HG02840 (cell line): ENCODE measurements around the gene PPM1J.

Experiments used
- ATAC-seq: cut with Tn5 transposase; IDR thresholded peaks from one replicate; pipeline ENCODE4 v1.9.1; 2021; ENCODE audit warnings: mild to moderate bottlenecking, moderate library complexity, moderate number of reproducible peaks; ENCODE audit not compliant: unreplicated experiment, low FRiP score

PPM1J gene

DNA sequence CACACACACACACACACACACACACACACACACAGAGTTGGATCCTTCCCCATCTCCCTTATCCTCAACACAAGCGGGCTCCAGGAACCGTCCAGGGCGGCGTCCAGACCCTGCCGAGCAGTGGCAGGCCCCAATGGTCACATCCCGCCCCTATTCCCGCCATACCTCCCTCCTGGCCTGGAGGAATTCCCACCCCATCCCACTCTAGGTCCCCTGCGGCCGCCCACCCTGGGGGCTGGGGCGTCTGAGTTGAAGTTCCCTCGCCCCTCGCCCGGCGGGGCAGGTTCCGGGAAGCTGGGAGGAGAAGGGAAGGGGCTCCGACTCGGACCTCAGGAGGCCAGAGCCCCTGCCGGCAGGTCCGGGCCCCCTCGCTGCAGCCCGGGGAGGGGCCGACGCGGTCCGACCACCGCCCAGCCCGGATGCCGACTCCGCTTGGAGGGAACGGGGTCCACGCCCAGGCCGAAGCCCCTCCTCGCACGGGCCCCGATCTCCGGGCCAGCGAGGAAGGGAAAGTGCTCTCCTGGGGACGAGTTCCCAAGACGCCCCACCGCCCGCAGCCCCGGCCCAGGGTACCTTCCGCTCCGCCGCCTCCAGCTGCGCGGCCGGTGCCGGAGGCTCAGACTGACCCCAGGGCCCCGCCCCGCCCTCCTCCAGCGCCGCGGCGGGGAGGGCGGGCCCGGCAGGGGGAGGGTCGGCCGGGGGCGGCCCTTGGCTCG lies 8.5 kb downstream of the PPM1J start, which contains the start of gene RHOC:
TSS of gene RHOC (minus strand) at position 623 of the 716 bp plus-strand sequence. CDS start 3,328 bp downstream, outside the sequence.
- peak; percentile 58 for ATAC-seq

DNA sequence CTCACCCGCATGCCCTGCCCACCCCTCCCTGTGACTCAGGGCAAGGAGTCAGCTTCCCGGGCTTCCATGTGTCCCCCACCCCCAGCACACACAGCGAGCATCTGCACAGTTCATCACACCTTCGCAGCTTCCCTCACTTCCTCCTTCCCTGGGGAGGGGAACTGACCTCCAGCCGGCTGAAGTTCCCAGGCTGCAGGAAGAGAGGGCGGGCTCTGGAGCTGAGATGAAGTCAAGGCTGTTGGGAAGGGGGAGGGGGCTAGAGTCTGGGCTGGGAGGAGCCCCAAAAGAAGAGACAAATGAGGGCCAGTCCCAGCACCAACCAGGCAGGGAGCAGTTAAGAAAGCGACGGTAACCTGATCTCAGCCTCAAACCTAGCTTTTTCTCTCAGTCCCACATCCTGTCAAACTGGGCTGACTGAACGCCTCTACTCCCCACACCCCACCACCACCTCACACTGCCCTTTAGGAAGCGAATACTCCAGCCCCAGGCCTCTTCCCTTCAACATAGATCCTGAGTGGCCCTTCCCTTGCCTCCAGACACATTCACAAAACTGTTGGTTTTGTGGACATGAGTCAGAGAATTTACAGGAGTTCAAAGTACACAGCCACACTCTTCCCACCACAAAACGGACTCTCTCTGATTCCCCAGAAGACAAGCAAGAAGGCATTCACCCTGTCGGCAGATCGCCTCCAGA lies 10.1 kb downstream of the PPM1J start:
- peak; percentile 47 for ATAC-seq

DNA sequence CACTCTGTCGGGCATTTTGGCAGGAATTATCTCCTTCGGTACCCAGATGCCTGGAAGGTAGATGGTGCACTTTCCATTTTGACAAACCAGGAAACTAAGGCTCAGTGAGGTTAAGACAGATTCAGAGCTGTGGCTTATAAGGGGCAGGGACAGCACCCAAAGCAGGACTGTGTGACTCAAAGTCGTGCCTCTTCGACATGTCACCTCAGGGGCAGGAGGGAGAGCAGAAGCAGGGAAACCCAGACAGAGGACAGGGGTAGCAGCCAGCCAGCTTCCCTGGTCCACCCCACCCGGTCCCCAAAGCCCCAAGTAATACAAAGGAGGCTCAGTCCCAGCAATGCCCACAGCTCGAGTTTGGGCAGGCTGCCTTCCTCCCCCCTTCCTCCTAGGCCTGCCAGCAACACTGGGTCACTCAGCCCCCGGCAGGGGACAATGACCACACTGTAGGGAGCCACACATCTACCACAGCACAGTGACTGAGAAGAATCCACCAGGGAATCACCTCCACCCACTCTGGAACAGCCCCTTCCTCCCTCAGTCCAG lies 10.7 kb downstream of the PPM1J start:
- no peak for ATAC-seq

DNA sequence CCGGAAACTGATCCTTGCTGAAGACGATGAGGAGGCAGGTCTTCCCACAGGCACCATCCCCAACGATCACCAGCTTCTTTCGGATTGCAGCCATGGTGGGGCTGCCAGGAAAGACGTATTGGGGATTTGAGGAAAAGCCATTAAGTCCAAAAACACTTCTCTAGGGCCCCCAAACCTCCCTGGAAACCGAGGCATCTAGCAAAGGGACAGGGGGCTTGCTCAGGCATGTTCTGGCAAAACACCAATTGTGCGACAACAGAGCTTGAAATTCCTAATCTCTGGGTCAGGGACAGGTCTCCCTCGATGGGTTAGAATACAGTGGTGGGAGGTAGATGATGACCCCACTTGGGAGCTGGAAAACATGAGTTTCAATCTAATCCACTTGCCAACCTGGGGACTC lies 11.4 kb downstream of the PPM1J start:
- no peak for ATAC-seq

DNA sequence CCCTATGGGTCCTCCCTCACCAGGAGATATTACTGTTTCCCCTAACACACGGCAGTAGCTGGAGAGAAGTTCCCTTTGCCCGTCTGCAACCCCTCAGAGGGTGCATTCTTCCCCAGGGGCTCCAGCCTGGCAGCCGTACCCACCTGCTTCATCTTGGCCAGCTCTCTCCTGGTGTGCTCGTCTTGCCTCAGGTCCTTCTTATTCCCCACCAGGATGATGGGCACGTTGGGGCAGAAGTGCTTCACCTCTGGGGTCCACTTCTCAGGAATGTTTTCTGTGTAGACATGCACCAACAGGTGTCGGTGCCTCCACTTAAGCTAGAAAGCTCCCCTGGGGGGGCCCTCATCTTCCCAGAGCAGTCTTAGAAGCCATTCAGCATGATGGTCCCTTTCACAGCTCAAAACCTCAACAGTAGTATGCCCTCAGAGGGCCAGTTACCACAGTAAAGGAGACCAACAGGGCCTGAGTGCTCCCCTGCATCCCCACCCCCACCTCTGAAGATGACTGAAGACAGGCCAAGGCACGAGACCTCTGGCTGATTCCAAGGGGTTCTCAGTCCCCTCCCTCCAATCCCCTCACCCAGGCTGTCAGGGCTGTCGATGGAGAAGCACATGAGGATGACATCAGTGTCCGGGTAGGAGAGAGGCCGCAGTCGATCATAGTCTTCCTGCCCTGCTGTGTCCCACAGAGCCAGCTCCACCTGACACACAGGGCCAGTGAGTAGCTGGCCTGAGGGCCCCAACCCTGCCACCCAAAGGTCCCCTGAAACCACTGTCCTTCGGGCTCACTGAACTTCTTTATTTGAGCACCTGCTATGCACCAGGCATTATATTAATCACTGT lies 12.5 kb downstream of the PPM1J start:
- ATAC-seq: no peak

DNA sequence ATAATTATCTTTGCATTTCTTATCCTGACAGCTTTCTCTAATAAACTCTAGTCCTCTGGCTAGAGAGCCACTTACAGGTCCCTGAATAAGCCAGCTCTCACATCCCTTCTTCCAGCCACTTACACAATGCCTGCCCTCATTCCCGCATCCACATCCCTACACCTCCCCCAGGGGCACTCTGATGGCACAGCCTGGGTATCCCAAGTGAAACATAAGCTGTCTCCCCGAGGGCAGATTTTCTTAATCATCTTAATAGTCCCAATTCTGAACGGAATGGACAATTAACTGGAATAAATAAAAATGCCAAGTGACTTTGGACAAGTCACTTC lies 13.1 kb downstream of the PPM1J start:
- ATAC-seq: no peak

DNA sequence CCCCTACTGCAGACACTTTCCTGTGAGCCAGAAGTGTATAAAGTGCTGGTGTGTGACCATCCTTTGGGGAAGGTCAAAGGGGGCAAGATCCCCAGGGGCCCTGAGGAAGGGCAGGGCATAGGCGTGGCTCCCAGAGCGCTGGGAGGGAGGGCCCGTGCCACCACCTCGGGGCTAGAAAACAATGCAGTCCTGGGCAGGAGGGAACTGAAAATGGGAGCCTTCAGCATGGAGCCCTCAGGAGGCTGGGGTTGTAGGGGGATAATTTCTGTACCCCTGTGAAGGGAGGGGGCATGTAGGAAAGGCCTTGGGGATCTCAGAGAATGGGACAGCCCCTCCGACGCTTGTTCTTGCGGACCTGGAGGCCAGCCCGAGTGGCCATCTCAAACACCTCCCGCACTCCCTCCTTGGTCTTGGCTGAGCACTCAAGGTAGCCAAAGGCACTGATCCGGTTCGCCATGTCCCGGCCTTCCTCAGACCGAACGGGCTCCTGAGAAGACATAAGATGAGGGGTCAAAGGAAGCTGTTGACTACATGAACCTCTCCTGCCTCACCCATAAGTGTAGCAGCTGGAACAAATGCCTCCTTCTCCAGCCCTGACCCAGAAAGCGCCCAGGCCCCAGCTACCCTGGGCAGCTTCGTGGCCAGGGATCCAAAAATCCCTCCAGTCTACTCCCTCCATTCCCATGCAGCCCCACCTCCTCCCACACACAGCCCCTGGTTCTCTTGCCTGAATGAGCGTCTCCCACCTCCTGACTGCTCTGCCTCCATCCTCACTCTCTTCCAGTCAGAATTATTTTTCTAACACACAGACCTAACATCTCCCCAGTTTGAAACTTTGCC lies 13.7 kb downstream of the PPM1J start:
- ATAC-seq: no peak

DNA sequence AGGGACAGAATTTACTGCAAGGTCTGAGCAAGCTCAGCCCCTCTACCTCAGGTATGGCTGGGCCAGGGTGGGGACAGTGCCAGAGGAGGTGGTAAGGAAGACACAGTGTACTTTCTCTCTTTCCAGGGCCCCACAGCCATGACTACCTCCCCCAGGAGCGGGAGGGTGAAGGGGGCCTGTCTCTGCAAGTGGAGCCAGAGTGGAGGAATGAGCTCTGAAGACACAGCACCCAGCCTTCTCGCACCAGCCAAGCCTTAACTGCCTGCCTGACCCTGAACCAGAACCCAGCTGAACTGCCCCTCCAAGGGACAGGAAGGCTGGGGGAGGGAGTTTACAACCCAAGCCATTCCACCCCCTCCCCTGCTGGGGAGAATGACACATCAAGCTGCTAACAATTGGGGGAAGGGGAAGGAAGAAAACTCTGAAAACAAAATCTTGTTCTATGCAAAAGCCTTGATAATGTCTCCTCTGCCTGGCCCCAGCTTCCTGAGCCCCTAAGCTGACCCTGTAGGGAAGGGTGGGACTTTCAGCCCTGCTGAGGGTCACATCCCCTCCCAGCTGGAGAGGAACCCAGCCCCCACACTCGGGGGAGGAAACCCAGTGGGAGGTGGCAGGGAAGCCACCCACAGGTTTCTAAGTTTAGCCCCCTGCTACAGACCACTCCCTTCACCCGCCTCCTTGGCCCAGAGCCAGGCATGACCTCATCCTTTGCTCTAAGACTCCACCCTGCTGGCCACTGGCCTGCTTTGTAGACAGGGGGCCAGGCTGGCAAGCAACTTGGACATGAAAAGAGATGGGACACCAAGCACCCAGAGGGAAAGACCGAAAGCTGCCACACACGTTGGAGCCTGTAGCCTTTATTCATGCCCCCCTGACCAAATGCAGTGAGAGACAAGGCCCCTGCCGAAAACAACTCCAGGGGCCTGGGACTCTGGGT lies 14.6 kb downstream of the PPM1J start:
- peak; percentile 36 for ATAC-seq

DNA sequence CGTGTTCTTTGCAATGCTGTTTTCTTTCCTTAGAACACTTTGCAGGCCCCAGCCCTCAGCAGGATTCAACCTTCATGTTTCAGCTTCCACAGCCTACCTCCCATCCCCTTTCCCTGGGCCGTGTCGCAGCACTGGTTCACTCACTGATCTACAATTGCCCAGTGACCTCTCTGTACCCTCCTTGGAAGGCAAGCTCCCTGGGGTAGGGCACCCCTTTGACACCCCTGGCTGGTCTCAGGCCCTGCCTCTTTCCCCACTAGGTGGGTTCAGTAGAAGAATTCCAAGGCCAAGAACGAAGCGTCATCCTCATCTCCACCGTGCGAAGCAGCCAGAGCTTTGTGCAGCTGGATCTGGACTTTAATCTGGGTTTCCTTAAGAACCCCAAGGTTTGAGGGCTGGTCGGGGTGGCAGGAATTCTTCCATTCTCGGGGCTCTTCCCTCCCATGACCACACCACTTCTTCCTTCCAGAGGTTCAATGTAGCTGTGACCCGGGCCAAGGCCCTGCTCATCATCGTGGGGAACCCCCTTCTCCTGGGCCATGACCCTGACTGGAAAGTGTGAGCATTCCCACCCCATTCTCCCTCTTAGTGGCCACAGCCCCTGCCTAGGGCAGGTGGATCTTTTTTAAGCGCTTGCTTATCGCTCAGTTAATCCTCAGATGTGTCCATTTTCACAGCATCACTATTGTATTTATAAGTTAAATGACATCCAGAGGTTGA lies 15.5 kb downstream of the PPM1J start:
- ATAC-seq: no peak

DNA sequence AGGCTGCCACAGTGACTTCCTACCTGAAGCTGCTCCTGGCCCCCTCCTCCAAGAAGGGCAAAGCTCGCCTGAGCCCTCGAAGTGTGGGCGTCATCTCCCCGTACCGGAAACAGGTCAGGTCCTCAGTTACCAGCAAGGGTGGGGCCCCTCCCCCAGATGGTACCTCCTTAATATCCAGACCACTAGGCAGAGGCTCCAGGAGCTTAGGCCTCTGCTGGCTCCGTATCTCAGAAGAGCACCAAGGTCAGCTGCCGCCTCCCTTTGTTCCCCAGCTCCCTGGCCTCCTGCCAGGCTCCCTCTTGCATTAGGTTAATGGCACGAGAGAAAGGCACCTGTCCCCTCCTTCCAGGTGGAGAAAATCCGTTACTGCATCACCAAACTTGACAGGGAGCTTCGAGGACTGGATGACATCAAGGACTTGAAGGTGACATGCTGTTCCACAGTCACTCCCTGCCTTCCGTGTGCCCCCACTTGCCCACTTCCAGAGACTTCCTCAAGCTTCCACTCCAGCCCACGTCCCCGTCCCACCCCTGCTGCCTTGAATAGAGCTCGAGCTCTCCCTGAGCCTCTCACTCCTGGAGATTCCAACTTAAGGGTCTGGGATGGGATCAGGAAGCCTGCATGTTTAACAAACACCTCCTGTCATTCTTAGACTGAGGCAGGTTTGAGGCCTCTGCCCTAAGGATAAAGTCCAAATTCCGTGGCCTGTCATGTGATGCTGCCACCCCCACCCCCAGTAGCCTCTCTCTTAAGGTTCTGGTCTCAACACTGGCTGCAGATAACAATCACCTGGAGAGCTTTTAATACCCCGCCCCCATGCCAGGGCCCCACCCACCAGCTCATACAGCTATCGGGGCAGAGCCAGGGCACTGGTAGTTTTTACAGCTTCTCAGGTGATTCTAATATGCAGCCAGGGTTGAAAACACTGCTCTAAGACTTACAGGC lies 16.5 kb downstream of the PPM1J start:
- ATAC-seq: no peak

DNA sequence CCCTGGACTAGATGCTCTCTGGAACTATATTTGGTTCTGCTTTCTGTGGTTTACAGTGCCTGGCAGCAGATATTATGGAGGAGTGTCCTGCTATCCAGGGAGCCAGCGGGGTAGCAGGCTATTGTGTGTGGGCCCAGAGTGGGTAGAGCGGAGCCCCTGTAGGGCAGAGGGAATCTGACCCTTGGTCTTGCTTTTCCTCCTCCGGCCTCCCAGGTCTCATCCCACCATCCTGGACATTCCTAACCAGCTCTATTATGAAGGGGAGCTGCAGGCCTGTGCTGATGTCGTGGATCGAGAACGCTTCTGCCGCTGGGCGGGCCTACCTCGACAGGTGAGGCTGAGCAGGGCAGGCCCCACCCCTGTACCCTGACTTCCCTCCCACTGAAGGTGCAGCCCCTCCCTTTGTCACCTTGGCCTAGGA lies 17.3 kb downstream of the PPM1J start:
- ATAC-seq: no peak

DNA sequence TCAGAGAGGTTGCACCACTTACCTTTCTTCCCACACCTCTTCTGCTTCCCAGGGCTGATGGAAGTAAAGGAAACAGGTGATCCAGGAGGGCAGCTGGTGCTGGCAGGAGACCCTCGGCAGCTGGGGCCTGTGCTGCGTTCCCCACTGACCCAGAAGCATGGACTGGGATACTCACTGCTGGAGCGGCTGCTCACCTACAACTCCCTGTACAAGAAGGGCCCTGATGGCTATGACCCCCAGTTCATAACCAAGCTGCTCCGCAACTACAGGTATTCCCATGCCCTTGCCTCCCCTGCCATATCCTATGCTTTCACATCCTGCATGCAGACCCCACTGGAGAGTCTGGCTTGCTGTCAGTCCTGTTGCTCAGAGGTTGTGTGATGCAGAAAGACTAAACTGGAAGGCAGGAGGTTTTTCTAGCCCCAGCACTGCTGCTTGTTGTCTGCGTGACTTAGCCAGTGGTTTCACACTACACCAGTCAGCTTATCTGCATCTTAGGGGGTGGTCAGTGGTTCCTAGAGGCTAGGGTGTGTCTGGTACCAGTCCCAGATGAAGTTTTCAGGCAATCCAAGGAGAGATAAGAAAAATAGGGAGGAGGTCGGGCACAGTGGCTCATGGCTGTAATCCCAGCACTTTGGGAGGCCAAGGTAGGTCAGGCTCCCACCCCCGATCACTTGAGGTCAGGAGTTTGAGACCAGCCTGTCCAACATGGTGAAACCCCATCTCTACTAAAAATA lies 18.4 kb downstream of the PPM1J start:
- no peak for ATAC-seq

DNA sequence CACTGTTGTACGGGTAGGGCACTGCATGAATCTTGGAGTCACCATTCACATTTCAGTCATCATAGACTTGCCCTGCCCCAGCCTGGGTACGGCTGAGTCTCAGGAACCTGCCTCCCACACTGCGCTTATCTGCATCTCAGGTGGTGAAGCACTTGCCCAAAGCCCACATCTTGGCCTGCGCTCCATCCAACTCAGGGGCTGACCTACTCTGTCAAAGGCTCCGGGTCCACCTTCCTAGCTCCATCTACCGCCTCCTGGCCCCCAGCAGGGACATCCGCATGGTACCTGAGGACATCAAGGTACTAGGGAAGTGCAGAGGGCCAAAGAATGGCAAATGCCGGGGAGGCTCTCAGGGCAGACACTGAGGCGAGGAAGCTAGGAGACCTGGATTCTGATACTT lies 19.9 kb downstream of the PPM1J start:
- no peak for ATAC-seq

DNA sequence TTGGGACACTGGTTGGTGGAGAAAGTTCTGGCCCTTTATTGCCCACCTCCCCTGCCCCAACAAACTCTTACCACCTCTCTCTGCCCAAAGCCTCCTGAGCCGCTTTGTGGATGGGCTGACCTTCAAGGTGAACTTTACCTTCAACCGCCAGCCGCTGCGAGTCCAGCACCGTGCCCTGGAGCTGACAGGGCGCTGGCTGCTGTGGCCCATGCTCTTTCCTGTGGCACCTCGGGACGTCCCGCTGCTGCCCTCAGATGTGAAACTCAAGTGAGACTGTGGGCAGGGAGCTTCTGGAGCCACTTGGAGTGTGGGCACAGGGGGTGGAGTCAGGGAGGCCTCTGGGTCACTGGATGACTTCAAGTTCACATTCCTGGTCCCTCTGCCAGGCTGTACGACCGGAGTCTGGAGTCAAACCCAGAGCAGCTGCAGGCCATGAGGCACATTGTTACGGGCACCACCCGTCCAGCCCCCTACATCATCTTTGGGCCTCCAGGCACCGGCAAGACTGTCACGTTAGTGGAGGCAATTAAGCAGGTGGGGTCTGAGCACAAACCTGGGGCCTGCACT lies 20.7 kb downstream of the PPM1J start:
- ATAC-seq: no peak

DNA sequence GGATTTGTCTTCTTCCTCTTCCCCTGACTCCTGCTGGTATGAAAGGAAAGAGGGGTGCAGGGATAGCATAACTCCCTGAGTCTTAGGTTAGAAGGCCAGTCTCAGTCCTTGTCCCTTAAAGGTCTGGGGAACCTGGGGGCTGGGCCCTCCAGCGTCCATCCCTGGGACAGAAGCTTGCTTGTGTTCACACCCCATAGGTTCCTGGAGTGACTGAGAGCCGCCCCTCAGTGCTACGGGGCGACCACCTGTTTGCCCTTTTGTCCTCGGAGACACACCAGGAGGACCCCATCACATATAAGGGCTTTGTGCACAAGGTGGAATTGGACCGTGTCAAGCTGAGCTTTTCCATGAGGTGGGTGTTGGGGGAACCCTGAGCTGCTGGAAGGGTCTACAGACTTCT lies 21.3 kb downstream of the PPM1J start:
- ATAC-seq: no peak

DNA sequence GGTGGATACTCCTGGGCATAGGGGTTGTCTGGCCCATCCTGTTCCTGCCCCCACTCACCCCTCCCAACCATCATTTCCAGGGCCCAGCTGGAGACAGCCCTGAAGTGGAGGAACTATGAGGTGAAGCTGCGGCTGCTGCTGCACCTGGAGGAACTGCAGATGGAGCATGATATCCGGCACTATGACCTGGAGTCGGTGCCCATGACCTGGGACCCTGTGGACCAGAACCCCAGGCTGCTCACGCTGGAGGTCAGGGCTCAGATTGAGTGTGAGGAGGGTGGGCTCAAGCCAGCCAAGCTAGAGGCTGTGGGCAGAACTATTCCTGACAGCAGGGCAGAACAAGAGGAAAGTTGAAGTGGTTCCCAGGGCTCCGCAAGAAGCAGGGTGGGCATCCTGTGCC lies 22.5 kb downstream of the PPM1J start:
- ATAC-seq: no peak
